RWPE1 (cell line): Measurements from ENCODE around the gene FRA10AC1.

Source experiments
- CTCF ChIA-PET: fragments of 350-600 bp; sonication (Branson Sonifier 250); formaldehyde crosslinking; extraction: SDS; loops from one replicate; lab custom pipeline; 2021; lab: Yijun Ruan, JAX
- POLR2A ChIA-PET: fragments of 400-600 bp; formaldehyde crosslinking; extraction: SDS; loops from one replicate; lab custom pipeline; 2020; ENCODE audit warnings: antibody characterized with exemption; ENCODE audit not compliant: low non-redundant PET; lab: Yijun Ruan, JAX
- DNase-seq: peaks from one replicate; pipeline ENCODE4 v3.0.0; 2012; ENCODE audit warnings: low spot score
- H3K27ac ChIP-seq: fragments of 450-650 bp; 2 replicates; pipeline ENCODE4 v1.5.1; 2017
- CTCF ChIP-seq: fragments of 450-650 bp; conservative IDR thresholded peaks from 2 replicates; pipeline ENCODE4 v1.5.1; 2017; ENCODE audit warnings: low read depth, mild to moderate bottlenecking

The FRA10AC1 gene

GRCh38 chr10:93702210-93703001, at the start of gene FRA10AC1:
FRA10AC1 (minus strand) TSS chr10:93702592; CDS start chr10:93700106, 2,486 bp downstream.
- peak; percentile 77 for TF ChIP-seq CTCF
- ChIA-PET CTCF (interaction anchor here (0.5 to 1.6 kb wide), 22 partner anchors 12 to 353 kb away, joined by 3 to 21 read pairs (median 4); no protein-coding TSS in a partner anchor), POLR2A (interaction anchor here (0.6 kb wide), 1 partner anchor 744 kb away, joined by 4 read pairs; no protein-coding TSS in a partner anchor)
- peak; percentile 96 for DNase-seq
- peak within 1 kb of the TSS; percentile 80 for H3K27ac ChIP-seq

- ChIA-PET CTCF (no interaction called here), POLR2A (no interaction called here)
- no peak for TF ChIP-seq CTCF
- H3K27ac ChIP-seq: no peak overlapping the region
- DNase-seq: peak; percentile 65
Measured at GRCh38 chr10:93751832-93752231, 49.4 kb upstream of the FRA10AC1 start.

- CTCF ChIA-PET: no interaction called here
- TF ChIP-seq CTCF: no peak
- POLR2A ChIA-PET: interaction anchor here (0.7 kb wide), 1 partner anchor 596 kb away, joined by 3 read pairs; no protein-coding TSS in a partner anchor
- no peak for DNase-seq
- no peak overlapping the region for H3K27ac ChIP-seq
Measured at GRCh38 chr10:93751124-93751523, 48.7 kb upstream of the FRA10AC1 start.

- H3K27ac ChIP-seq: no peak overlapping the region
- TF ChIP-seq CTCF: no peak
- ChIA-PET CTCF (interaction anchor here (0.6 to 1.2 kb wide), 2 partner anchors 66 to 167 kb away, joined by 3 read pairs; no protein-coding TSS in a partner anchor), POLR2A (no interaction called here)
- DNase-seq: no peak
Measured at GRCh38 chr10:93749218-93749799, 46.9 kb upstream of the FRA10AC1 start.

- CTCF ChIA-PET: interaction anchor here (0.6 to 2.2 kb wide), 4 partner anchors 15 to 81 kb away, joined by 3 to 11 read pairs (median 4); no protein-coding TSS in a partner anchor
Measured at GRCh38 chr10:93746844-93747284, 44.5 kb upstream of the FRA10AC1 start.

More at GRCh38 chr10:93746844-93747284, 44.5 kb upstream of the FRA10AC1 start:
- POLR2A ChIA-PET: no interaction called here
- no peak for TF ChIP-seq CTCF
- peak; percentile 96 for DNase-seq
- H3K27ac ChIP-seq: peak overlapping the region; percentile 27; the same call in 1 of the 2 replicates
